WERI-Rb-1 (cell line): Measurements from ENCODE around the gene TRABD.

Experiments used
- DNase-seq: peaks from one replicate; pipeline ENCODE4 v3.0.0-alpha.2; 2020
- H3K27ac ChIP-seq: fragments of 250-450 bp; sonication (Bioruptor Pico); 2 replicates; pipeline ENCODE4 v1.5.1; 2020; ENCODE audit warnings: mild to moderate bottlenecking, moderate library complexity
- H3K27me3 ChIP-seq: fragments of 250-450 bp; sonication (Bioruptor Pico); 2 replicates; pipeline ENCODE4 v1.5.1; 2021; ENCODE audit warnings: mild to moderate bottlenecking, low read depth, moderate library complexity; ENCODE audit not compliant: insufficient read depth, severe bottlenecking
- H3K36me3 ChIP-seq: fragments of 250-450 bp; sonication (Bioruptor Pico); 2 replicates; pipeline ENCODE4 v1.5.1; 2020; ENCODE audit warnings: mild to moderate bottlenecking, moderate library complexity
- H3K4me3 ChIP-seq: 2 replicates; pipeline ENCODE4 v1.5.1; 2011; ENCODE audit warnings: low read depth, mild to moderate bottlenecking, control low read depth, low read length
- H3K9me3 ChIP-seq: fragments of 250-450 bp; sonication (Bioruptor Pico); 2 replicates; pipeline ENCODE4 v1.5.1; 2021; ENCODE audit warnings: mild to moderate bottlenecking, moderate library complexity; ENCODE audit not compliant: severe bottlenecking
- CTCF ChIP-seq: IDR thresholded peaks from 2 replicates; pipeline ENCODE4 v1.5.1; 2011; ENCODE audit warnings: low read depth, mild to moderate bottlenecking, control low read depth, inconsistent platforms, low read length

The TRABD gene

GRCh38 chr22:50206599-50206998, 20.9 kb downstream of the TRABD start:
- peak; percentile 75 for TF ChIP-seq CTCF
- Histone ChIP-seq H3K4me3 (no peak overlapping the region), H3K27ac (no peak overlapping the region), H3K9me3 (no peaks in the 10 kb centered on the region), H3K27me3 (no peaks in the 10 kb centered on the region), H3K36me3 (peaks cover 43% of the 10 kb centered on the region)
- peak; percentile 72 for DNase-seq

GRCh38 chr22:50207383-50208140, 21.8 kb downstream of the TRABD start:
- DNase-seq = no peak
- peaks cover 46% of the 10 kb centered on the region for H3K36me3 ChIP-seq
- no peaks in the 10 kb centered on the region for H3K9me3 ChIP-seq
- H3K4me3 ChIP-seq = no peak overlapping the region
- TF ChIP-seq CTCF = no peak
- H3K27me3 ChIP-seq = no peaks in the 10 kb centered on the region
- no peak overlapping the region for H3K27ac ChIP-seq

DNA sequence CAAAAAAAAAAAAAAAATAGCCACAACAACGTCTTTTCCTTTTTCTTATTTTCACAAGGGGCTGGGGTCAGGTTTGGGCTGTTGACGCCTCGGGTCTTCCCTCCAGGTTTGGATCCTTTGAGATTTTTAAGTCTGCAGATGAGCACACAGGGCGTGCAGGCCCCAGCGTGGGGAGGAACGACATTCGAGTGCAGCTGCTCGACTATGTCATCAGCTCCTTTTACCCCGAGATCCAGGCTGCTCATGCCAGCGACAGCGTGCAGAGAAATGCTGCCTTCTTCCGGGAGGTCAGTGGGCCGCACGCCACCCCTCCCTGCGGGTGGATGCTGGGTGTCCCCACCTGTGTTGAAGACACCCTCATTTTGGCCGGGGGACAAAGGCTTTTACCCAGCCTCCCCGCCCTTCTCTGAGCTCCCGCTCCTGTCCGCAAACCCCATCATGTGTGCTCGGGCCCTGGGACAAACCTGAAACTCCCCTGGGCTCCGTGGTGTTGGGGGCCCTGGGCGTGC, 22.8 kb downstream of the TRABD start:
- no peak for TF ChIP-seq CTCF
- Histone ChIP-seq H3K36me3 (peaks cover 44% of the 10 kb centered on the region), H3K27me3 (no peaks in the 10 kb centered on the region), H3K4me3 (no peak overlapping the region), H3K9me3 (no peaks in the 10 kb centered on the region), H3K27ac (no peak overlapping the region)
- no peak for DNase-seq

DNA sequence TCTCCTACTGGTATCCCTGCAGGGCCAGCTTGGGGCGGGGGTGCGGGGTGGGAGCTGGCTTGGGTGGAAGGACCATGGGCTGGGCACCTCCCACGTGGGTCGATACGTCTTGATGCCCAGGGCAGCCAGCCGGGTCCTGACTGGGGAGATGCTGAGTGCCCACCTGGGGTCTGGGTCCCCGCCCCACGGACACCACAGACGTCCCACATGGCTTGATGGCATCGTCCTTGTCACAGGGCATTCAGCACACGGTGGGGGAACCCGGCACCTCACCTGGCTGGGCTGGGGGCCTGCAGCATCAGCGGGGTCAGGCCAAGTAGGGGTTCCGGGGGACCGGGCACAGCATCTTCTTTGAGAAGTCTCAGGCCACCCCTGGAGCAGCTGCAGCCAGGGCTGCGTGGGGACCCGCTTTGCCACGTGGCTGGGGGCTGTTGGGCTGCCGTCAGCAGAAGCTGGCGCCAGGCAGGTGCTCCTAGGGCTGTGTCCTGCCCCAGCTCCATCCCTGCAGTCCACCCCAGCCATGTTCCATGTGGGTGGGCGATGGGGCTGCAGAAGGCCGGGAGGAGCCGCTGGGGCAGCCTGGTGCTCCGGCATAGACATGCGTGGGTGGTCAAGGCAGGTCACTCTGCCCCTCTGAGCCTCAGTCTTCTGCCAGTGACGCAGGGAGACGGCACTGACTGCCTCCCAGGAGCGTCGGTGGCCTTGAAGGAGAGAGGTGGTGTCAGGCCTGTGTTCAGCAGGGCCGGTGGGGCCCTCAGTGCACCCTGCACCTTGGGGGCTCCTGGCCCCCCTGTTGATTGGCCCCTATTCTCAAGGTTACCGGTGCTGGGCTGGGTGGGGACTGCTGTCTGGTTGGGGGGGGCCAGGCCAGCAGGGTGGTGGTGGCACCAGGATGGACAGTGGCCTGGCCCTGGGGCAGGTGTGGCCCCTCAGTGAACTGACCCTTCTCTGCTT, 23.5 kb downstream of the TRABD start:
- Histone ChIP-seq H3K27me3 (no peaks in the 10 kb centered on the region), H3K36me3 (peaks cover 46% of the 10 kb centered on the region), H3K27ac (no peak overlapping the region), H3K9me3 (no peaks in the 10 kb centered on the region), H3K4me3 (no peak overlapping the region)
- no peak for TF ChIP-seq CTCF
- DNase-seq = no peak

DNA sequence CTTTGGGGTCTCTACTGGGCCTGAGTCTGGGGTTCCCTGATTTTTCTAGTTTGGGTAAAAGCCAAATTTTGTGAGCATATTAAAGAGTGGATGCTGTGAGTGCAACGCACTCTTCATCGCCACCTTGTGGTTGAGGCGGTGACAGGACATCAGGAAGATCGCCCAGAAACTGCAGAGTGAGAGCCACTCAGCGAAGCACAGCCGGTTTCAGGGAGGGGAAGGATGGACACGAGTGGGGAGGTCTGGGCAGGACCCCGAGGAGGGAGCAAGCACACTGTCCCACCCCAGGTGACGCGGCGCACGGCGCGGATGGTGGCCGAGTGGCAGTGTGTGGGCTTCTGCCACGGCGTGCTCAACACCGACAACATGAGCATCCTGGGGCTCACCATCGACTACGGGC, 24.2 kb downstream of the TRABD start:
- H3K4me3 ChIP-seq = no peak overlapping the region
- peaks cover 53% of the 10 kb centered on the region for H3K36me3 ChIP-seq
- H3K9me3 ChIP-seq = no peaks in the 10 kb centered on the region
- H3K27me3 ChIP-seq = no peaks in the 10 kb centered on the region
- DNase-seq = peak; percentile 53
- peak; percentile 87 for TF ChIP-seq CTCF
- no peak overlapping the region for H3K27ac ChIP-seq
